Measurements from ENCODE around the gene AP1S1.

AP1S1 gene

GRCh38 chr7:101210143-101210542 is 55.9 kb downstream of the AP1S1 start:
- Histone ChIP-seq H3K27ac (no peak overlapping the region), H3K79me2 (ENCODE audit: insufficient read depth, low read depth) (no peaks in the 10 kb centered on the region), H4K20me1 (ENCODE audit: insufficient read depth) (no peaks in the 10 kb centered on the region), H3K4me1 (ENCODE audit: low read depth, poor library complexity, severe bottlenecking) (peaks cover 9% of the 10 kb centered on the region), H3K27me3 (ENCODE audit: insufficient read depth, low read depth) (no peaks in the 10 kb centered on the region), H3K4me2 (no peak overlapping the region), H2AFZ (ENCODE audit: low read depth) (no peak overlapping the region), H3K4me3 (IDR thresholded peaks at IDR 0.05; ENCODE audit: insufficient read depth, low read depth, low read length) (no peak overlapping the region), H3K9ac (no peak overlapping the region), H3K36me3 (ENCODE audit: insufficient read depth) (no peaks in the 10 kb centered on the region)
- TF ChIP-seq, protein P1, sequence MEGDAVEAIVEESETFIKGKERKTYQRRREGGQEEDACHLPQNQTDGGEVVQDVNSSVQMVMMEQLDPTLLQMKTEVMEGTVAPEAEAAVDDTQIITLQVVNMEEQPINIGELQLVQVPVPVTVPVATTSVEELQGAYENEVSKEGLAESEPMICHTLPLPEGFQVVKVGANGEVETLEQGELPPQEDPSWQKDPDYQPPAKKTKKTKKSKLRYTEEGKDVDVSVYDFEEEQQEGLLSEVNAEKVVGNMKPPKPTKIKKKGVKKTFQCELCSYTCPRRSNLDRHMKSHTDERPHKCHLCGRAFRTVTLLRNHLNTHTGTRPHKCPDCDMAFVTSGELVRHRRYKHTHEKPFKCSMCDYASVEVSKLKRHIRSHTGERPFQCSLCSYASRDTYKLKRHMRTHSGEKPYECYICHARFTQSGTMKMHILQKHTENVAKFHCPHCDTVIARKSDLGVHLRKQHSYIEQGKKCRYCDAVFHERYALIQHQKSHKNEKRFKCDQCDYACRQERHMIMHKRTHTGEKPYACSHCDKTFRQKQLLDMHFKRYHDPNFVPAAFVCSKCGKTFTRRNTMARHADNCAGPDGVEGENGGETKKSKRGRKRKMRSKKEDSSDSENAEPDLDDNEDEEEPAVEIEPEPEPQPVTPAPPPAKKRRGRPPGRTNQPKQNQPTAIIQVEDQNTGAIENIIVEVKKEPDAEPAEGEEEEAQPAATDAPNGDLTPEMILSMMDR (conservative IDR thresholded peaks at IDR 0.05; ENCODE audit: low read depth, low read length) = no peak

Data from KMS-11 (cell line).